Measurements from ENCODE around the gene ANKRD42.

ANKRD42 gene

DNA sequence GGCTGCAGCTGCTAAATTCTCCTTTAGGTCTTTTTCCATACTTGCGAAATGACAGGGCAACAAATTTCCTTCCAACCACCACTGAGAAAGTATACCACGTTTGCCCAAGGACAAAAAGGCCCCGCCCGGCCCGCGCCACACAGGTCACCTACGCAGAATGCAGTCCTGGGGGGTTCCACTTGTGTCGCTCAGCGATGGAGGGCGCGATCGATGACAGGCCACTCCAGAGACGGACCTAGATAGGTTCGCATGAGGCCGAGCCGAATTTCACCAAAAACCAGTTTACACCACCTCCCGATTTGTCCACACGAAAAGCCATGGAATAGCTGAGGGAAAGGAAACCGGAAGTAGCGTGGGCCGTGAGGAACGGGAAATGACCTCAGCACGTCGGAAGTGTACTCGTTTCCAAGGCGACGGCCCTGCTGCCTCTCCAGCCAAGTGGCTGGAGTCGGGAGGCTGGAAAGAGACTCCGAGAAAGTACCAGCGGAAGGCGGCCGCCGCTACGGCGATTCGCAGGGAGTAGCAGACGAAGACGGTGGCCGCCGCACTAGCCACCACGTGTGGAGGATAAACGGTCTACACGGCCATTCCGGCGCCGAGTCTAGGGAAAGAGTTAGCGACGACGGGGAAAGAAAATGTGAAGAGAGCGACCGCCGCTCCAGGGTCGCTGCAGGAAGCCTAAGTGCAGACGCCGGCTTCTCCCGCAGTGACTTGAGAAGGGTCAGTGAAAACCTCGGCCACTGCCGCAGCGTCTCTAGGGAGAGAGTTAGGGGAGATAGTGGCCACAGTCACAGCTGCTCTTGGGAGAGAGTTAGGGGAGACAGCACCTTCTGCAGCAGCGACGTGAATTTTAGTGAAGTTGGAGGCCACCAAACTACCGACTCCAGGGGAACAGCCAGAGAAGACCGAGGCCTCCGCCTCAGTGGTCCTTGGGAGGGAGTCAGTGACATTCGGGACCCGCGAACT lies at the start of gene ANKRD42:
Gene ANKRD42 (plus strand): TSS at position 398 of the 966 bp plus-strand sequence. CDS start 959 bp downstream, outside the sequence.
- H3K4me3 ChIP-seq (ENCODE audit: low read length), result peak within 1 kb of the TSS; percentile 92
- TF ChIP-seq, protein P1, sequence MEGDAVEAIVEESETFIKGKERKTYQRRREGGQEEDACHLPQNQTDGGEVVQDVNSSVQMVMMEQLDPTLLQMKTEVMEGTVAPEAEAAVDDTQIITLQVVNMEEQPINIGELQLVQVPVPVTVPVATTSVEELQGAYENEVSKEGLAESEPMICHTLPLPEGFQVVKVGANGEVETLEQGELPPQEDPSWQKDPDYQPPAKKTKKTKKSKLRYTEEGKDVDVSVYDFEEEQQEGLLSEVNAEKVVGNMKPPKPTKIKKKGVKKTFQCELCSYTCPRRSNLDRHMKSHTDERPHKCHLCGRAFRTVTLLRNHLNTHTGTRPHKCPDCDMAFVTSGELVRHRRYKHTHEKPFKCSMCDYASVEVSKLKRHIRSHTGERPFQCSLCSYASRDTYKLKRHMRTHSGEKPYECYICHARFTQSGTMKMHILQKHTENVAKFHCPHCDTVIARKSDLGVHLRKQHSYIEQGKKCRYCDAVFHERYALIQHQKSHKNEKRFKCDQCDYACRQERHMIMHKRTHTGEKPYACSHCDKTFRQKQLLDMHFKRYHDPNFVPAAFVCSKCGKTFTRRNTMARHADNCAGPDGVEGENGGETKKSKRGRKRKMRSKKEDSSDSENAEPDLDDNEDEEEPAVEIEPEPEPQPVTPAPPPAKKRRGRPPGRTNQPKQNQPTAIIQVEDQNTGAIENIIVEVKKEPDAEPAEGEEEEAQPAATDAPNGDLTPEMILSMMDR (conservative IDR thresholded peaks at IDR 0.05; ENCODE audit: low read length), result no peak
- DNase-seq (ENCODE audit: low read depth), result peak; percentile 95

- H3K4me3 ChIP-seq (ENCODE audit: low read length), result no peak overlapping the region
- TF ChIP-seq, protein P1 (conservative IDR thresholded peaks at IDR 0.05; ENCODE audit: low read length), result no peak
- no peak for DNase-seq (ENCODE audit: low read depth)
Observed at GRCh38 chr11:83147895-83148294, 45.6 kb upstream of the ANKRD42 start.

DNA sequence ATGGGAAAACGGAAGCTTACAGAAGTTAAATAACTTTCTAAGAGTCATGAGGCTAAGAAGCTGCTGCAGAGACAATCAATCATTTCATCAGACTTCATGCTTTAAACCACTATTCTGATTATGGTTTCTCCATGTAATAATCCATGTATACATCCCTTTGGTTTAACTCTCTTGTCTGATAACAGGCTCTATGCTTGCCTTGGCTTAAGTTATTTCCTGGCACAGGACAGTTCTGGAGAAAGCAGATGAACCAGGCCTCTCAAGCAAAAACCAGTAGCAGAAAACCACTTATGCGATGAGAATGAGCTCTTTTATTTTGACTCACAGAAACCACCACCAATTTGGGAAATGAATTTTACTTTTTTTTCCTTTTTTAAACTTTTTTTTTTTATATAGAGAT lies 43.1 kb upstream of the ANKRD42 start:
- H3K4me3 ChIP-seq (ENCODE audit: low read length), result no peak overlapping the region
- DNase-seq (ENCODE audit: low read depth), result no peak
- TF ChIP-seq, protein P1 (conservative IDR thresholded peaks at IDR 0.05; ENCODE audit: low read length), result no peak

GRCh38 chr11:83151274-83151977 lies 42.1 kb upstream of the ANKRD42 start:
- no peak overlapping the region for H3K4me3 ChIP-seq (ENCODE audit: low read length)
- DNase-seq (ENCODE audit: low read depth), result no peak

DNA sequence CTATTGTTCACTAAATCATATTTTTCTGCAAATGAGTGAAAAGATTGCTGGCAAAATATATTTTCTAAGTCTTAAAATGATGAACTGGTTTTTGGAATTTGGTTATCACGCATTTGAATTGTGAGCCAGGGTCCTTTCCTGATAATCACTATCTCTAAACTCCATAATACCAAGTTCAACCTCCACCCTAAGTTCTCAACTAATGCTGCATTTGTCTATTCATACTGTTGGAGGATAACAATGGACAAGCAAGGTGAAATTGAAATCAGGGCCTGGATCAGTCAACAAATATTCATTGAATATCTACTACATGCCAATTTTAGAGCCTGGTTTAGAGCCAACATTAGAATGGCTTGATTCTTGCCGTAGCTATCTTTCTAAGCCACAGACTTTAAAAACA lies 41.2 kb upstream of the ANKRD42 start:
- TF ChIP-seq, protein P1 (conservative IDR thresholded peaks at IDR 0.05; ENCODE audit: low read length), result no peak

More at GRCh38 chr11:83151274-83151977, 42.1 kb upstream of the ANKRD42 start:
- TF ChIP-seq, protein P1 (conservative IDR thresholded peaks at IDR 0.05; ENCODE audit: low read length), result no peak

GRCh38 chr11:83153764-83154163 lies 39.7 kb upstream of the ANKRD42 start:
- TF ChIP-seq, protein P1 (conservative IDR thresholded peaks at IDR 0.05; ENCODE audit: low read length), result no peak
- DNase-seq (ENCODE audit: low read depth), result no peak

More for the DNA sequence above, 41.2 kb upstream of the ANKRD42 start:
- H3K4me3 ChIP-seq (ENCODE audit: low read length), result no peak overlapping the region
- DNase-seq (ENCODE audit: low read depth), result no peak

More at GRCh38 chr11:83153764-83154163, 39.7 kb upstream of the ANKRD42 start:
- no peak overlapping the region for H3K4me3 ChIP-seq (ENCODE audit: low read length)
